ENCODE data around the gene TNNC2. TPM values are rescaled to one million over a fixed set of nuclear protein-coding genes. Genes with fewer than 3 reads are reported as not detected.

Gene TNNC2
- polyA plus RNA-seq, 1 of the 3 experiments (the other 2 are of a cell fraction): 1.1 TPM

GRCh38 chr20:45792317-45793118, 34.6 kb downstream of the TNNC2 start:
- Histone ChIP-seq H2AFZ (ENCODE audit: low read depth) (peak overlapping the region; percentile 99), H3K36me3 (replicated peaks in 1 of 2; ENCODE audit: control insufficient read depth in 1 of 2, insufficient read depth in 2 of 2, low read length in 1 of 2) (peaks cover 25 to 26% of the 10 kb centered on the region in 2 experiments), H4K20me1 (ENCODE audit: insufficient read depth) (no peaks in the 10 kb centered on the region), H3K4me2 (peak overlapping the region; percentile 93), H3K9me3 (no peaks in the 10 kb centered on the region), H3K27me3 (ENCODE audit: insufficient read depth) (no peaks in the 10 kb centered on the region), H3F3A (replicated peaks; ENCODE audit: insufficient read depth) (no peaks in the 10 kb centered on the region), H3K4me3 (ENCODE audit: low read depth in 2 of 2, low read length in 1 of 2) (peak overlapping the region; percentile 87 to 98), H3K9me2 (no peaks in the 10 kb centered on the region), H3K9ac (peak overlapping the region; percentile 82), H3K4me1 (ENCODE audit: control insufficient read depth in 1 of 2, insufficient read depth in 2 of 2, low read depth in 1 of 2, low read length in 1 of 2) (peaks cover 0 to 9% of the 10 kb centered on the region in 2 experiments; a peak in 2 of 4 replicates), H3K79me2 (ENCODE audit: insufficient read depth) (peaks cover 24% of the 10 kb centered on the region), H3K27ac (ENCODE audit: low read depth in 2 of 2, low read length in 1 of 2) (peak overlapping the region; percentile 54 to 66; a peak in 2 of 4 replicates)
- ChIA-PET POLR2A (interaction anchor here (1.3 kb wide), 2 partner anchors 40 to 141 kb away, joined by 4 read pairs; partner anchors contain the start of gene SNX21), CTCF (interaction anchor here (0.7 to 7.3 kb wide), 4 partner anchors 12 to 474 kb away, joined by 3 to 51 read pairs (median 3); partner anchors contain the start of gene PCIF1)
- WGBS (ENCODE audit: low lambda C conversion rate): 10% methylated on average over 19 of the region's 19 CpGs
- no peak for TF ChIP-seq YY1 (IDR thresholded peaks at IDR 0.05; ENCODE audit: low read depth)
- no peak for TF ChIP-seq MAX (IDR thresholded peaks at IDR 0.05; ENCODE audit: low read depth)
- no peak for TF ChIP-seq GATA2 (CRISPR knock-in tag; IDR thresholded peaks at IDR 0.05)
- no peak for TF ChIP-seq ELF1 (IDR thresholded peaks at IDR 0.05)
- TF ChIP-seq FOXJ3 (CRISPR knock-in tag; IDR thresholded peaks at IDR 0.05): no peak
- peak; percentile 20 for DNase-seq

GRCh38 chr20:45788351-45788750, 38.8 kb downstream of the TNNC2 start:
- no peak for DNase-seq
- no peak overlapping the region for H2AFZ ChIP-seq (ENCODE audit: low read depth)
- H3K4me1 ChIP-seq (ENCODE audit: control insufficient read depth in 1 of 2, insufficient read depth in 2 of 2, low read depth in 1 of 2, low read length in 1 of 2): peaks cover 0 to 9% of the 10 kb centered on the region in 2 experiments; a peak in 2 of 4 replicates
- no peaks in the 10 kb centered on the region for H3K36me3 ChIP-seq (replicated peaks in 1 of 2; ENCODE audit: control insufficient read depth in 1 of 2, insufficient read depth in 2 of 2, low read length in 1 of 2)
- H3K27ac ChIP-seq (ENCODE audit: low read depth in 2 of 2, low read length in 1 of 2): no peak overlapping the region
- ChIA-PET POLR2A (no interaction called here), CTCF (interaction anchor here (0.6 to 7.3 kb wide), 3 partner anchors 17 to 554 kb away, joined by 3 to 51 read pairs (median 3); no protein-coding TSS in a partner anchor)
- H3K4me2 ChIP-seq: no peak overlapping the region
- H3F3A ChIP-seq (replicated peaks; ENCODE audit: insufficient read depth): no peaks in the 10 kb centered on the region
- no peaks in the 10 kb centered on the region for H3K9me2 ChIP-seq
- 39% methylated on average over 3 of the region's 3 CpGs for WGBS (ENCODE audit: low lambda C conversion rate)
- no peak overlapping the region for H3K9ac ChIP-seq
- H4K20me1 ChIP-seq (ENCODE audit: insufficient read depth): no peaks in the 10 kb centered on the region
- no peaks in the 10 kb centered on the region for H3K9me3 ChIP-seq
- TF ChIP-seq FOSL2 (IDR thresholded peaks at IDR 0.05; ENCODE audit: borderline replicate concordance, low read depth) (no peak), PBX3 (IDR thresholded peaks at IDR 0.05) (no peak), RCOR1 (IDR thresholded peaks at IDR 0.05; ENCODE audit: low read length) (no peak), TAF1 (IDR thresholded peaks at IDR 0.05; ENCODE audit: borderline replicate concordance, low read depth, low read length) (no peak), RAD21 (IDR thresholded peaks at IDR 0.05; ENCODE audit: low read length) (no peak), EP300 (IDR thresholded peaks at IDR 0.05; ENCODE audit: borderline replicate concordance in 1 of 2, low read depth in 1 of 2, low read length in 1 of 2) (no peak), TCF12 (IDR thresholded peaks at IDR 0.05) (no peak), EZH2phosphoT487 (IDR thresholded peaks at IDR 0.05; ENCODE audit: borderline replicate concordance, low read depth) (no peak), GABPA (IDR thresholded peaks at IDR 0.05; ENCODE audit: low read depth) (no peak), ELF1 (IDR thresholded peaks at IDR 0.05) (no peak), JUND (IDR thresholded peaks at IDR 0.05) (no peak), FOXM1 (IDR thresholded peaks at IDR 0.05; ENCODE audit: low read depth) (no peak), USF2 (IDR thresholded peaks at IDR 0.05; ENCODE audit: borderline replicate concordance, low read depth, low read length) (no peak)
- peaks cover 14% of the 10 kb centered on the region for H3K79me2 ChIP-seq (ENCODE audit: insufficient read depth)
- H3K4me3 ChIP-seq (ENCODE audit: low read depth in 2 of 2, low read length in 1 of 2): no peak overlapping the region
- H3K27me3 ChIP-seq (ENCODE audit: insufficient read depth): no peaks in the 10 kb centered on the region

Measured in SK-N-SH (cell line).